NCI-H82 treated with DMSO at 0.1 percent for 48 hours (cell line): Measurements from ENCODE around the gene CD2.

Experiments
- DNase-seq: peaks from one replicate; lab custom pipeline; 2025; ENCODE audit not compliant: unreplicated experiment; lab: John Stamatoyannopoulos, UW

Gene CD2

DNA sequence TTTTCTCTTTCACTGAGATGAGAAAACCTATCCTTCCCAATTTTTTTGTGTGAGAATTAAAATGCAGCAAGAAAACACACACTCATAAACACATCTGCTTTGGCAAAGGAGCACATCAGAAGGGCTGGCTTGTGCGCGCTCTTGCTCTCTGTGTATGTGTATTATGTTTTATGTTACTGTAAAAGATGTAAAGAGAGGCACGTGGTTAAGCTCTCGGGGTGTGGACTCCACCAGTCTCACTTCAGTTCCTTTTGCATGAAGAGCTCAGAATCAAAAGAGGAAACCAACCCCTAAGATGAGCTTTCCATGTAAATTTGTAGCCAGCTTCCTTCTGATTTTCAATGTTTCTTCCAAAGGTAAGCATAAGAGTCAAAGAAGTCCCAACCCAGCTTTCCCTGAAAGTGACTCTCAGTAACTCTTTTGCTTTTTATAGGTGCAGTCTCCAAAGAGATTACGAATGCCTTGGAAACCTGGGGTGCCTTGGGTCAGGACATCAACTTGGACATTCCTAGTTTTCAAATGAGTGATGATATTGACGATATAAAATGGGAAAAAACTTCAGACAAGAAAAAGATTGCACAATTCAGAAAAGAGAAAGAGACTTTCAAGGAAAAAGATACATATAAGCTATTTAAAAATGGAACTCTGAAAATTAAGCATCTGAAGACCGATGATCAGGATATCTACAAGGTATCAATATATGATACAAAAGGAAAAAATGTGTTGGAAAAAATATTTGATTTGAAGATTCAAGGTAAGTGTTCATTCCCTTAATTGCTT, at the start of gene CD2:
TSS of gene CD2 (plus strand) at position 233 of the 780 bp plus-strand sequence. CDS start at position 296, 63 bp downstream.
- no peak for DNase-seq

- no peak for DNase-seq
Observed at GRCh38 chr1:116706123-116706522, 48.1 kb upstream of the CD2 start.

DNA sequence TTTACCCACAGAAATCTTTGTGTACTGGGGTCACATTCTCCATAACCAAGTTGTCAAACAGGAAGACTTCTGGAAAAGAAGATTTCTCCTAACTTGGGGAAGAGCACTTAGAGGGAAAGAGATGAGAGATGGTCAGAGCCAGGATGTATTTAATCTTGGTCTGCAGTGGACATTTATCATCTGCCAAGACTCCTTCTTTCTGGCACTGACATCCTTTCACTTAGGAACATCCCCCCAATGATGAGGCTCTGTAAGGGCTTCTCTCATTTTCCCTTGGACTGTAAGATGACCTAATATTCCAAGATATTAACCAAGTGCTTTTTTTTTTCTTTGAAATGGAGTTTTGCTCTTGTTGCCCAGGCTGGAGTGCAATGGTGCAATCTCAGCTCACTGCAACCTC, 47.4 kb upstream of the CD2 start:
- DNase-seq: no peak

- no peak for DNase-seq
Observed at GRCh38 chr1:116708255-116708900, 45.9 kb upstream of the CD2 start.

- no peak for DNase-seq
Observed at GRCh38 chr1:116709666-116710167, 44.5 kb upstream of the CD2 start.

DNA sequence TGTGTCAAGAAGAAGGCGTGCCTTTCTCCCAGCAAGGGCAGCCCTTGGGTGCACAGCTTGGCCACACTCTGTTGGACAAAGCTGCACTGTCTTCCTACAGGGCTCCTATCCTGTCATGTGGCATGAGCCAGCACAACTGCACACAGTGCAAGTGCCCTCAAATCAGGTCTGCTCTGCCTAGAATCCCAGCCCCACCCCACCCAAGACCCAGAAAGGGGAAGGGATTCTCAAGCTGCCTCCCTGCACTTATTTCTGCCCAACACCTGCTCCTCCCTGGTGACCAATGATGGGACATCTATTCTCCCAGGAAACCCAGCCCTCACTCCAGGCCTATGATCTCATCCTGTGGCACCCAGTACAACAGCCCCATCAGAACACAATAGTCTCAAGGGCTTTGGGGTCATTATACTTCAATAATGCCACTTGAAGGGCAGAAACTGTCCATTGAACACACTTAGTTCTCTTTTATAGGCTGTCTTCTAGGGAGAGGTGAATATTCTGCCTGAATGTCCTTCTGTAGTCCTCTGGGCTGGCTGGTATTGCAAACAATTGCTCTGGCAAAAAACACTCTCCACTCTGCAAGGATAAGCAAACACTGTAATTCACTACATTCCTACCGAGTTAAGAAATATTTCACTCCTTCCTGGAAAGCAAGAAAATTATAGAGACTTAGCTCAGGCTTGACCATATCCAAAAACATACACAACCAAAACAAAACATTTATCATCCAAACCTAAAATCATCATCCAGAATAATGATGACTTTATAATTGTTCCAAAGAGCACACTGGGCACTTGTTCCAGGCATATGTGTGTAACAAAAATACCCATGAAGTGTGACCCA, 43.6 kb upstream of the CD2 start:
- DNase-seq: no peak

DNA sequence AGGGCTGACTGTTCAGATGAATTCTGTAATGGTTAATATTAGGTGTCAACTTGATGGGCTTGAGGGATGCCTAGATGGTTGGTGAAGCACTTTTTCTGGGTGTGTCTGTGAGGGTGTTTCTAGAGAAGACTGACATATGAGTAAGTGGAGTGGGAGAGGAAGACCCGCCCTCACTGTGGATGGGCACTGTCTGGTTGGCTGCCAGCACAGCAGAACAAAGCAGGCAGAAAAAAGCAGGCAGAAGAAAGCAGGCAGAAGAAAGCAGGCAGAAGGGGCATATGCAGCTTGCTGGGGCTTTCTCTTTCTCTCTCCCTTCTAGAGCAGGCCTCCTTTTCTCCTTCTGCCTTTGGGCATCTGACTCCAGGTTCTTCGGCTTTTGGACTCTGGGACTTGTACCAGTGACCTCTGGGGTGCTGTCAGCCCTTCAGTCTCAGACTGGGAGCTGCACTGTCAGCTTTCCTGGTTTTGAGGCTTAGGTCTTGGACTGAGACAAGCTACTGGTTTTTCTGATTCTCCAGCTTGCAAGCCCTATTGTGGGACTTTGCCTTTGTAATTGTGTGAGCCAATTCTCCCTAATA, 42.9 kb upstream of the CD2 start:
- no peak for DNase-seq

GRCh38 chr1:116712510-116712909, 41.7 kb upstream of the CD2 start:
- DNase-seq: no peak

GRCh38 chr1:116713474-116713873, 40.8 kb upstream of the CD2 start:
- no peak for DNase-seq

- DNase-seq: no peak
Observed at GRCh38 chr1:116716391-116716790, 37.8 kb upstream of the CD2 start.

DNA sequence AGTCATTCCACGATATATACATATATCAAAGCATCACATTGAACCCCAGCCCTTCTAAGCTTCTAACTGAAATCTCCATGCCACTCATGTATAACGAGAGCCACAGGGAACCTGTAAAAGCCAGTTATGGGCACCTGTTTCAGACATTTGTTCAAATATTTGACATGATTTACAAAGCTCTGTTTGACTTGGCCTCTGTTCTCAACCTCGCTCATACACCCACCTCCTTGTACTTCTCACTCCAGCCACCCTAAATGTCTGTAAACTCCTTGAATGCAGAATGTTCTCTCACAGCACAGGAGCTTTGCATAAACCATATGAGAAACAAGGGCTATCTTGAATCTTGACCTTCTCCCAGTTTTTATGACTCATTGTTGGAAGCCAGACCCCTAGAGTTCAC, 36.9 kb upstream of the CD2 start:
- DNase-seq: no peak

DNA sequence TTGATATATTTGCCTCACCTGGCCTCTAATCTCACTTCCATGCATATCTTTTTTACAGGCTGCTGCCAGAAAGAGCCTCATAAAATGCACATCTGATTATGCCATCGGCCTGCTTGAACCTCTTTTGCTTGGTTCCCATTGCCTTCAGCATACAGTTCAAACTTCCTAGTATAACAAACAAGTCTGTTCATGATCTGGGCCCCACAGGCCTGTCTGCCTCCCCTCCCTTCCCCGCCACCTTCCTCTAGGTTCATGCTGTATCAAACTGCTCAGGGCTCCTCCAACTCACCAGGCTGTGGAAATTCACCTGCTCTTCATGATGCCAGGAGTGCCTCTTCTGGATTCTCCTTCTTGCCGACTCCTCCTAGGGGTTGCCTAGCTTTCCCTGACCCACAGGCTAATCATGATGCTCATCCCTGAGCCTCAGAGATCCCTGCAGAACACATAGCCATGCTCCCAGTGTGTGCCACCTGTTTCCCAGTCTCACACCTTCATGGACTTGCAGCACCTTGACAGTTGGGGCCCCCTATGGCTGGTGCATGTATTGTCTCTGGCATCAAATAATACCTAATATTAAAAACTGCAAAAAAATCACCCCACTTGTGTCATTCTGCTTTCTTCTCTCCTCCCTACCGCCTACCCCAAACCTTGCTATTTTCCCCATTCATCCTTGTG, 33.7 kb upstream of the CD2 start:
- DNase-seq: no peak

- no peak for DNase-seq
Observed at GRCh38 chr1:116721039-116721405, 33.2 kb upstream of the CD2 start.

DNA sequence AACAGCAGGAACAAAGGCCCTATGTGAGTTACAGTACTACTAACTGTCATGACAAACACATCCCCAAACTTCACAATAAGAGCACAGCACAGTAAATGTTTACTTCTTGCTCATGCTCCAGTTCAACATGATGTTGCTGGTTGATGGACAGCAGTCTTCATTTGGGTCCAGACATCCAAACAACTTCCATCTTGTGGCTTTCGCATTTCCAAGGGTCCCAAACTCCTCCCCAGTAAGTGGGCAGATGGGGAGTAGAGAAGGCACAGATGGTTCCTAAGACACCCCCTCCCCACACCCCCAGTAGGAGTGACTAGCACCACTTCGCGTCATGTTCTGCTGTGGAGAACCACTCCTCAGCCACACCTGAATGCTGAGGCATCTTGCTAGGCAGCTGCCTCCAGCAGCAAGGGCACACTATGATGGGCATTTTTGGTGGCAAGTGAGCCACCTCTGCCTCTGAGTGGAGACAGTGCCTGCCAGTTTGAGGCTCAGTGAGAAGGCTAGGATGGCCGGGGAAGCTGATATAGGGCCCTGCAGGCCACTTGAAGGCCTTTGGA, 32.7 kb upstream of the CD2 start:
- DNase-seq: peak; percentile 10

GRCh38 chr1:116722016-116722838, 32.0 kb upstream of the CD2 start:
- peak; percentile 86 for DNase-seq

GRCh38 chr1:116724765-116725375, 29.4 kb upstream of the CD2 start:
- DNase-seq: peak; percentile 55

DNA sequence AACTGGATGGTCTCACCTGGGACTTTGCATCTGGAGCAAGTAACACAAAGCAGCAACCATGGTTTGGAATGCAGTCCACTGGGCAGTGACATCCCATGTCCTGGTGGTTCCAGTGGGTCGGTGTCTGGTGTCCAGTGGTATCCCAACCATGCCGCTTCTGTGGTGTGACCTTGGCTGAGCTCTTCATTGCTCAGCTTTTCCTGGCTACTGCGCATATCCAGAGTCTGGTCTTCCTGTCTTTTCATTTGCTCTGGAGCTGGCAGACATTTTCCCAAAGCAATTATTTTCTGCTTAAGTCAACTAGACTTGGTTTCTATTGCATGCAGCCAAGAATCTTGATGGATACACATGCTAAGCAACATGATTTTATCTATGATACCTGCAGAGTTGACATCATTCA, 28.4 kb upstream of the CD2 start:
- DNase-seq: no peak

GRCh38 chr1:116726872-116727820, 27.1 kb upstream of the CD2 start:
- DNase-seq: no peak
